MM.1S (cell line): ENCODE measurements around the gene TCERG1L.

Experiments used
- CTCF ChIP-seq: fragments of 300-600 bp; sonication (generic); IDR thresholded peaks from 2 replicates; pipeline ENCODE4 v1.5.1; 2016; ENCODE audit warnings: antibody characterized with exemption, low read length, mixed read lengths
- EZH2 ChIP-seq: fragments of 300-600 bp; sonication (generic); optimal IDR thresholded peaks from 2 replicates; pipeline ENCODE3; 2017; ENCODE audit warnings: low read depth, mild to moderate bottlenecking, antibody characterized with exemption, low read length, mixed read lengths
- EZH2phosphoT487 ChIP-seq: fragments of 300-600 bp; sonication (generic); IDR thresholded peaks from 2 replicates; pipeline ENCODE4 v1.6.1; 2018; ENCODE audit warnings: antibody characterized with exemption, low read length

- no peak for TF ChIP-seq CTCF
- no peak for TF ChIP-seq EZH2phosphoT487
- TF ChIP-seq EZH2 = no peak
Observed at GRCh38 chr10:131082991-131083481, 228.5 kb downstream of the TCERG1L start.
